AG09319 (cell line): ENCODE measurements around the gene VPS39.
A peak's percentile ranks its signal among the peaks of the same experiment; 100 is the strongest.

Source experiments
- DNase-seq: peaks from one replicate; pipeline ENCODE4 v3.0.0-alpha.2; 2010; ENCODE audit warnings: low read depth; ENCODE audit errors: extremely low read depth
- TF ChIP-seq, protein P1 (sequence below): IDR thresholded peaks from 2 replicates; pipeline ENCODE4 v1.5.1; 2011; ENCODE audit warnings: low read depth, mild to moderate bottlenecking, inconsistent platforms, low read length, moderate library complexity

Gene VPS39, protein sequence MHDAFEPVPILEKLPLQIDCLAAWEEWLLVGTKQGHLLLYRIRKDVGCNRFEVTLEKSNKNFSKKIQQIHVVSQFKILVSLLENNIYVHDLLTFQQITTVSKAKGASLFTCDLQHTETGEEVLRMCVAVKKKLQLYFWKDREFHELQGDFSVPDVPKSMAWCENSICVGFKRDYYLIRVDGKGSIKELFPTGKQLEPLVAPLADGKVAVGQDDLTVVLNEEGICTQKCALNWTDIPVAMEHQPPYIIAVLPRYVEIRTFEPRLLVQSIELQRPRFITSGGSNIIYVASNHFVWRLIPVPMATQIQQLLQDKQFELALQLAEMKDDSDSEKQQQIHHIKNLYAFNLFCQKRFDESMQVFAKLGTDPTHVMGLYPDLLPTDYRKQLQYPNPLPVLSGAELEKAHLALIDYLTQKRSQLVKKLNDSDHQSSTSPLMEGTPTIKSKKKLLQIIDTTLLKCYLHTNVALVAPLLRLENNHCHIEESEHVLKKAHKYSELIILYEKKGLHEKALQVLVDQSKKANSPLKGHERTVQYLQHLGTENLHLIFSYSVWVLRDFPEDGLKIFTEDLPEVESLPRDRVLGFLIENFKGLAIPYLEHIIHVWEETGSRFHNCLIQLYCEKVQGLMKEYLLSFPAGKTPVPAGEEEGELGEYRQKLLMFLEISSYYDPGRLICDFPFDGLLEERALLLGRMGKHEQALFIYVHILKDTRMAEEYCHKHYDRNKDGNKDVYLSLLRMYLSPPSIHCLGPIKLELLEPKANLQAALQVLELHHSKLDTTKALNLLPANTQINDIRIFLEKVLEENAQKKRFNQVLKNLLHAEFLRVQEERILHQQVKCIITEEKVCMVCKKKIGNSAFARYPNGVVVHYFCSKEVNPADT

DNA sequence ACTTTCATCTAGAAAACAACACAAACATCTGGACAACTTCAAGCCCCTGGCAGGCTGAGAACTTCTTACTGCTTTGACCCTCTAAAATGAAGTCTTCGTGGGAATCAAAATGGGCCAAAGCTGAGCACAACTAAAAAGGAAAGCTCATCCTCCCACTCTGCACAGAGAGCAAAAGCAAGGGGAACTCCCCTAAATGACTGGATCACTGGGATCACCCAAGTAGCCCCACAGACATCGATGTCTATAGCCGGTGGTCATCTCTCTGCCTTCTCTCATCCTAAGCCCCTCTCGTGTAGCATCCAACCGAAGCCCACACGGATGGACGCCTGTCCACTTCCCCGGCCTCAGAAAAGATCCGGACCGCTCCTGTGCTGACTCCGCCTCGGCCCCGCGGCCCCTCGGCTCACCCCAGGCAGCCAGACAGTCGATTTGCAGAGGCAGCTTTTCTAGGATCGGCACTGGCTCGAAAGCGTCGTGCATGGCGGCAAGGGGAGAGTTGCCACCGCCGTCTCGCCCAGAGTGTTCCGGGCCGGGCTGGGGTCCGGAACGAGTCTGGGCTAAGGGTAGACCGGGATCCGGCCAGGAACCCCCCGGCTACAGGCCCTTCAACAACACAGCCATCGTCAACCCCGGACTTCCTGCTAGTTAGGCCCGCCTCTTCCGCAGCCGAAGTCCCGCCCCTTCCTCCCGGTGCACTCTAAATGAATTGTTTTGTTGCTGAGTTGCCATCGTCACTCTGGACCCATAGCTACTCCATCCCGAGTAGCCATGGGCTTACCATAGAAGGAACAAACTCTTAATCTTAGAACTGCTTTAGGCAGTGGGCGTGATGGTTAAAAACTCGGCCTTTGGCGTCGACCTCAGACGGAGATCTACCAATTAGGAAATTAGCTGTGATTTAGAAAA is at the start of gene VPS39:
TSS of gene VPS39 (minus strand) at position 631 of the 906 bp plus-strand sequence. CDS start at position 480, 151 bp downstream.
- DNase-seq = peak; percentile 55
- TF ChIP-seq, protein P1, sequence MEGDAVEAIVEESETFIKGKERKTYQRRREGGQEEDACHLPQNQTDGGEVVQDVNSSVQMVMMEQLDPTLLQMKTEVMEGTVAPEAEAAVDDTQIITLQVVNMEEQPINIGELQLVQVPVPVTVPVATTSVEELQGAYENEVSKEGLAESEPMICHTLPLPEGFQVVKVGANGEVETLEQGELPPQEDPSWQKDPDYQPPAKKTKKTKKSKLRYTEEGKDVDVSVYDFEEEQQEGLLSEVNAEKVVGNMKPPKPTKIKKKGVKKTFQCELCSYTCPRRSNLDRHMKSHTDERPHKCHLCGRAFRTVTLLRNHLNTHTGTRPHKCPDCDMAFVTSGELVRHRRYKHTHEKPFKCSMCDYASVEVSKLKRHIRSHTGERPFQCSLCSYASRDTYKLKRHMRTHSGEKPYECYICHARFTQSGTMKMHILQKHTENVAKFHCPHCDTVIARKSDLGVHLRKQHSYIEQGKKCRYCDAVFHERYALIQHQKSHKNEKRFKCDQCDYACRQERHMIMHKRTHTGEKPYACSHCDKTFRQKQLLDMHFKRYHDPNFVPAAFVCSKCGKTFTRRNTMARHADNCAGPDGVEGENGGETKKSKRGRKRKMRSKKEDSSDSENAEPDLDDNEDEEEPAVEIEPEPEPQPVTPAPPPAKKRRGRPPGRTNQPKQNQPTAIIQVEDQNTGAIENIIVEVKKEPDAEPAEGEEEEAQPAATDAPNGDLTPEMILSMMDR = no peak

DNA sequence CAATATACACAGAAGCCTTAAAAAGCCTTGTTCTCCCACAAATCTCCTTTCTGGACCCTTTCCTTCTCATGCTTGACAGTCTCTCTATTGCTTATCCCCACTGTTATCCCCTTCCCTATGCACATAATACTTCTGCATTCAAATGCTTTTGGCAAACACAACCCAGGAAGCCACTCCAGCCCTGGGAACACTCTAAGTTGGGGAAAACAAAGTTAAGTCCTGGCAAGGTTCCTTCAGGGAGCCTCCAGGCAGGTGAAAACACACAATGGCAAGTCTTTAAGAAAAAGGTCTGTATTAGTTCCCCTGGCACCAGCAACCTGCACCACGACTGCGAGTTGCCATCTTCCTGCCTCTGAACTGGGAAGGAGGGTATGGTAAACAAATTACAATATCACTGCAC is 45.2 kb upstream of the VPS39 start:
- no peak for DNase-seq
- TF ChIP-seq, protein P1 = no peak

DNA sequence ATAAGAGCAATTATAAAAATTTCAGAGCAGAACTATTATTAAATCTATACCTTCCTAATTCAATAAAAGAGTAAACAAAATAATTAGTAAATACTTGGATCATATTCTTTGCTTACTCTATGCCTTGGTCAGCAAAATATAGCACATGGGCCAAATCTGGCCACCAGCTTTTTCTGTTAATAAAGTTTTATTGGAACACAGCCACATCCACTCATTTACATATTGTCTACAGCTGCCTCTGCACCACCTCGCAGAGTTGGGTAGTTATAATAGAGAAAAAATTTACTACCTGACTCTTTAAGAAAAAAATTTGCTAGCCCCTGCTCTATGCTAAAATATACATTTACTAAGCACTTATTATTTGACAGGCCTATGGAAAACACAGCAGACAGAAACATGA is 32.7 kb upstream of the VPS39 start:
- DNase-seq = no peak
- TF ChIP-seq, protein P1 = no peak

DNA sequence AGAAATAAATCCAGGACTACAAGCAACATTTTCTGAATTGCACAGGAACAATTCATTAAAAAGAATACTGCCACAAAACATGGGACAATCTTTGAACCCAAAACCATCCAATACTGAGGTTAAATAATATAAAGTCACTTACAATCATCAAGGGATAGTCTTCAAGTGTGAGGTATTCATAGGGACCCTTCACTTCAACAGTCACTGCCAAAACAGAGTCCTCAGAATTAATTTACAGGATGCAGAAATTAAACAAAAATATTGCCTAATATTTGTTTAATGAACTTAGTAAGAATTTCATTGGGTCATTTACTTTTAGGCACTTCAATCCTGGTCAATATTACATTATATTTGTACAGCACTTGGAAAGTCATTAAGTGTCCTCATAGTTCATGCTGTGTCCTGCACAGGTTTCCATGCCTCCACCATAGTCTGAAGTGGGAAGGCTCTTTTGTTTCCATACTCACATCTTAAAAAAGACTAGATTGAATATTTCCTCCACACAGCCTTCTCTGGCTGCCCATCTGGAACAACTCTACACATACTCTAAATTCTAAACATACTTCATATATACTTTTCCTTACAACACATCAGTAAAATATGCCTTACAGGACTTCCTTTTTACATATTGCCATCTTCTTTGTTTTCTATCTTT is 31.6 kb upstream of the VPS39 start:
- TF ChIP-seq, protein P1 = no peak
- DNase-seq = no peak

DNA sequence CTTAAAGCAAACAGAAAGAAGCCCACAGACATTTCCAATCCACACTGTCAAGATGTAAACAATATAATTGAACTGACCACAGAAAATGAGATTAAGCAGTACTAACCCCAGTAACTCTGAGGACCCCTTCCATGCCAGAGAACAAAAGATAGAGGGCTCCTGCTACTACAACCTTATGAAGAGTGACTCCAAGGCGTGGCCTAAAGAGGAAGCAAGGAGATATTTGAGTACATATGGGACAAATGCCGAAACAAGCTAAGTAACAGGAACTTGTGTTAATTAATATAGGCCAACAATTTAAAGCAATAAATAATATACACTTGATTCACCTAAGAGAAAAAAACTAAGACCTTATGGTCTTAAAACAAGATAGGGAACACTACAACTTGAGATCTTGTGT is 25.0 kb upstream of the VPS39 start:
- TF ChIP-seq, protein P1 = no peak
- no peak for DNase-seq

DNA sequence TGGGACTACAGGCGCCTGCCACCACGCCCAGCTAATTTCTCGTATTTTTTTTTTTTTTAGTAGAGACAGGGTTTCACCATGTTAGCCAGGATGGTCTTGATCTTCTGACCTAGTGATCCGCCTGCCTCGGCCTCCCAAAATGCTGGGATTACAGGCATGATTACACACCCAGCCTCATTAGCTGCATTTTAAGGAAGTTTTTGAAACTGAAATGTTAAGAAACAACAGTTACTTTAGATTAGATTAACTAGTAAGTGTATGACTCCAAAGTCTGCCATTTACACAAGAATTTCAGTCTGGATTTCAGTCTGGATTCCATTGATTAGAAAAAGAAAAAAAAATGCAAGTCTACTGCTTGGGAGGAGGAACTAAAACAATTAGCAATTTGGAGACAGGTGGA is 24.5 kb upstream of the VPS39 start:
- TF ChIP-seq, protein P1 = no peak
- DNase-seq = no peak
